Kidney tubule cell (primary cell): ENCODE results near the gene MAP3K12.
A peak's percentile ranks its signal among the peaks of the same experiment; 100 is the strongest.

Experiments
- DNase-seq: peaks from one replicate; pipeline ENCODE4 v3.0.0-alpha.2; 2018; ENCODE audit warnings: low spot score

Gene MAP3K12

GRCh38 chr12:53508534-53509170 lies 9.4 kb upstream of the MAP3K12 start:
- DNase-seq, result peak; percentile 79

- no peak for DNase-seq
These were observed 8.3 kb upstream of the MAP3K12 start for GRCh38 chr12:53507603-53507885.

- no peak for DNase-seq
These were observed 7.8 kb upstream of the MAP3K12 start, which contains the start of gene NPFF for GRCh38 chr12:53506881-53507602. NPFF (minus strand) TSS chr12:53507484; CDS start chr12:53507474, 10 bp downstream.

GRCh38 chr12:53506450-53506785 lies 7.2 kb upstream of the MAP3K12 start:
- no peak for DNase-seq

GRCh38 chr12:53505555-53506449 lies 6.5 kb upstream of the MAP3K12 start:
- no peak for DNase-seq

GRCh38 chr12:53505086-53505485 lies 5.8 kb upstream of the MAP3K12 start:
- DNase-seq, result no peak

GRCh38 chr12:53504004-53504920 lies 5.0 kb upstream of the MAP3K12 start:
- no peak for DNase-seq

GRCh38 chr12:53502983-53503728 lies 3.9 kb upstream of the MAP3K12 start:
- DNase-seq, result no peak

GRCh38 chr12:53502331-53502730 lies 3.1 kb upstream of the MAP3K12 start:
- no peak for DNase-seq

- DNase-seq, result no peak
These were observed 2.4 kb upstream of the MAP3K12 start for GRCh38 chr12:53501615-53502181.

- peak; percentile 100 for DNase-seq
These were observed 1.7 kb upstream of the MAP3K12 start, which contains the start of gene TARBP2 for GRCh38 chr12:53500776-53501614. TARBP2 (plus strand) TSS chr12:53501283; CDS start chr12:53501409, 126 bp downstream.

GRCh38 chr12:53500142-53500775 lies 1.0 kb upstream of the MAP3K12 start:
- DNase-seq, result no peak

GRCh38 chr12:53498235-53498630 lies 1.0 kb downstream of the MAP3K12 start:
- DNase-seq, result no peak

GRCh38 chr12:53497461-53497860 lies 1.8 kb downstream of the MAP3K12 start:
- no peak for DNase-seq

GRCh38 chr12:53496752-53497032 lies 2.6 kb downstream of the MAP3K12 start:
- DNase-seq, result no peak

- peak; percentile 67 for DNase-seq
These were observed 3.1 kb downstream of the MAP3K12 start for GRCh38 chr12:53495903-53496751.

- DNase-seq, result no peak
These were observed 5.5 kb downstream of the MAP3K12 start for GRCh38 chr12:53493610-53494391.
